HG02840 (cell line): ENCODE results near the gene FSTL4.

ENCODE experiments used
- ATAC-seq: cut with Tn5 transposase; IDR thresholded peaks from one replicate; pipeline ENCODE4 v1.9.1; 2021; ENCODE audit warnings: mild to moderate bottlenecking, moderate library complexity, moderate number of reproducible peaks; ENCODE audit not compliant: unreplicated experiment, low FRiP score

FSTL4 gene

DNA sequence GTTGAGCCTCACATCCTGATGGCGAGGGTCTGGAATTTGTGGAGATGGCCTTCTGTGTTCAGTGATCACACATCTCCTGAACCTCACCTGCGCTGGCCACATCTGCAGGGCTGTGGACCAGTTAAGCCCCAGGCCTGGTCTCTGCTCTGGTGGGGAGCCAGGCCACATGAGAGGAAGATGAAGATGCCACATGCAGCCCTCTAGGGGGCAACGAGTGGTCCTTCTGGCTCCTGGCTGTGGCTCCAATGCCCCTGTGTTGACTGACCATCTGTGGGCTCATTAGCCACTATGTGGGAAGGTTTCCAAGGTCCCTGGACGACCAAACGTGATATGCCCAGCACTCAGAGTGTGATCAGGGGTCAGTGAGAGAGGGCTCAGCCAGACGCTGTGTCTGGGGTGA is 357.5 kb downstream of the FSTL4 start:
- ATAC-seq, result no peak

- ATAC-seq, result no peak
Observed at GRCh38 chr5:133253671-133254070, 358.7 kb downstream of the FSTL4 start.

DNA sequence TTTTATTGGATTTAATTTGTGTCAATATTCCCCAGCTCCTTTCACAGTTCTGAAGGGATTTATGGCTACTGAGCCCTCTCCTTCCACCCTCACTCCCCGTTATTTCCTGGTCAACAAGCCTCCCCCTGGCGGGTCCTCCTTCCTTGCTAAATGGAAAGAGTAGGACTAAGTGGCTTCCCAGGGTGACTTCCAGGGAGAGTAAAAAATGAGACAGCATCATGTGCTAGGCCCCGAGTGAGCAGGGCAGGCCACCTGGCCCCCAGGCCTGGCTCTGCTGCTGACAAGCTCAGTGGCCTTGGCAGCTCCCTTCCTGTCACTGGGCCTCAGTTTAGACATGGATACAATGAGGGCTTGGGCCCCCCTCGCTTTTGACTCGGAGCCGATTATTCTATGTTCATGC is 359.3 kb downstream of the FSTL4 start:
- no peak for ATAC-seq

- no peak for ATAC-seq
Observed at GRCh38 chr5:133252133-133252480, 360.2 kb downstream of the FSTL4 start.

DNA sequence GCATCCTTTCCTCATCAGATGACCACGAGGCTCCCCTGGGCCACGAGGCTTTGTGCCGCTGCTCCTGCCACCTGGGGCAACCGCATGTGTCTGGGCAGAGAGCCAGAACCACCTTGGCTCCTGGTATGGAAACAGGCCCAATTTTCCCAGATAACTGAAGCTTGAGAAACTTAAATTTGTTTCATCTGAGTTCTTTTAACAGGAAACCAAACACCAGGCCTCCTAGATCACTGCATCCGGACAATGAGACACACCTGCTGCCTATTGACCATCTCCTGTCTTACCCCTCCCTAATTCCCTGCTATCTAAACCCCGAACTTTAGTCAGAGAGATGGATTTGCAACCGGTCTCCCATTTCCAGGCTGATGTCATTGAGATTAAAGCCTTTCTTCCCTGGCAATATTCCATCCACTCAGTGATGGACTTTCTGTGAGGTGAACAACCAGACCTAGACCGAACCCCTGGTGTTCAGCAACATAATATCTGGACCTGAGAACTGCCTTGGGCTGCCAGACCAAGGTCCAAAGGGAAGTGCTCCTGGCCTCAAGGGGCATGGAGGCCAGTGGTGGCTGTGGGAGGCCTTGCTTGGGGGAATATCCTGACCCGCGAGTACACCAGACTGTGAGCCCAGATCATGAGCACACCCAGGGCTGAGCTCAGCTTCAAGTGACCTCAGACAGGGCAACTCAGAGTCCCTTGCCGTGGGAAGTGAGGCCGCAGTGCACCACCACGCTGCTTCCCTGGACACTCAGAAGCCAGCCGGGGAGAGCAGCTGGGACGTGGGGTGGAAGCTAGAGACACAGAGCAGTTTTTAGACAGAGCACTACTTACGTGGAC is 360.8 kb downstream of the FSTL4 start:
- no peak for ATAC-seq

GRCh38 chr5:133250527-133250926 is 361.8 kb downstream of the FSTL4 start:
- no peak for ATAC-seq

DNA sequence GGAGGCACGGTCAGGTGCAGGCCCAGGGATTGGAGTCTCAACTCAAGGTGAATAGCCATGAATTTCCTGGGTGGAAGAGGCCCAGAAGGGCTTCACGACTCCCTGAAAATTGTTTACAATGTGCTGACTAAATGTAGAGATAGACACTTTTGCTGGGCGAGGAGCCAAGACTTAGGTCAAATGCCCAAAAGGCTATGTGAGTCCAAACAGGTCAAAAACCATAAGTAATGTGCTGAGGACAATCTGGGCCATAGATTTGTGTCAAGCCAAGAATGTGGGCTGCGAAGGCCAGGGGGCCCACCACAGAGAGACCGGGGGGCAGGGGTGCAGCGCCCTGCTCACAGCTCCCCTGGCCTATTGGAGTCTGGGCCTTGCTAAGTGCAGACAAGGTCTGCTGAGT is 362.7 kb downstream of the FSTL4 start:
- ATAC-seq, result no peak

DNA sequence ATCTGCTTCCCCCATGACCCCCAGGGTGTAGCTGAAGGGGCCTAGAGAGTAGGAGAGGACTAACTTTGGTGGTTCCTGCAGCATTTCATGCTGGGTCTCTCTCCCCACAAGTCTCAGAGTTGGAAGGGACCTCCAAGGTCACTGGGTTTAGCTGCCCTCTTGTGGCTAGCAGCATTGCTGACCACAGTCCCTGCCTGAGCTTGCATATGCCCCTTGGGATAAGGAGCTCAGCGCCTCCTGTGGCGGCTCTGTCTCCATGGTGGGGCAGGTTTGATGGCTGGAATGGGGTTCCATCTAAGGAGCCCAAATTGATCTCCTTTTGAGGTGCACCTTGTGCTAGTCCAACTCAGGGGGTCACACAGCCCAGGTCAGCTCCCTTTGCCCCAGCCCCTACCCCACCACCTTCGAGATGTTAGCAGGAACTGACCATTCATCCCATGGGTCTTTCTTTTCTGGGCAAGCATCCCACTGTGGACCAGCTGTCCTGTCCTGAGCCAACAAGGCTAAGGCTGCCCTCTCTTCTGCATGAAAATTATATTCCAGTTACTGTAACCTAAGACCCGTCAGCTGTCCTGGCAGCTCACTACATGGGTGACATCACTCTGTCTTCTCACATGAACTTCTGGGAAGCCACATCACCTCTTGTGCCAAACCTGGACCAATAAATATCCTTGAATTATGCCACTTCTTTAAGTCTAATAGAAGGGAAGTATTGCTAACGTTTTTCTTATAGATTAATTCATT is 364.3 kb downstream of the FSTL4 start:
- ATAC-seq, result no peak

DNA sequence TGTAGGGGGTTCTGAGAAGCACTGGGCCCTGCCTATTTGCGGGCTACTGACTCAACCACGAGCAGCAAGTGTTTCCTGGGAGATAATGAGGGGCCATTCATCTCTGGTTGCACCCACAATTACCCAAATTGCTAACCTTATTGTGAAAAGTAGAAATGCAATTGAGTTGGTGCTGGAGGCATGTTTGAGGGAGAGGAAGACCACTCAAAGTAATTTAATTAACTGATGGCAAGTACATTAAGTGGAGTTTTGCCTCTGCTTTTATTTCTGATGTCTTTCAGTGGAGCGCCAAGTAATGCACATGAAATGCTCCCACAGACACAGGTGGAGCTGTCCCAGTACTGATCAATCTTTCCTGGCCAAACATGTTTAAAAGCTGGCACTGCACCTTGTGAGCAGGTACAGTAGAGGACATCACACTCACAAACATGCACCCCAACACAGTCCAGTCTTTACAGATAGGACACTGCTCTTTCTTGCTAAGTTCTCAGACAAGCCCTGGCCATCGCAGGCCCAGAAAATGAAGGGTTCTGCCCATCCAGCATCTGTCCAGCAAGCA is 365.1 kb downstream of the FSTL4 start:
- ATAC-seq, result no peak

- ATAC-seq, result no peak
Observed at GRCh38 chr5:133246376-133247150, 365.8 kb downstream of the FSTL4 start.

- ATAC-seq, result no peak
Observed at GRCh38 chr5:133246053-133246370, 366.3 kb downstream of the FSTL4 start.

- ATAC-seq, result no peak
Observed at GRCh38 chr5:133245191-133246052, 366.9 kb downstream of the FSTL4 start.

DNA sequence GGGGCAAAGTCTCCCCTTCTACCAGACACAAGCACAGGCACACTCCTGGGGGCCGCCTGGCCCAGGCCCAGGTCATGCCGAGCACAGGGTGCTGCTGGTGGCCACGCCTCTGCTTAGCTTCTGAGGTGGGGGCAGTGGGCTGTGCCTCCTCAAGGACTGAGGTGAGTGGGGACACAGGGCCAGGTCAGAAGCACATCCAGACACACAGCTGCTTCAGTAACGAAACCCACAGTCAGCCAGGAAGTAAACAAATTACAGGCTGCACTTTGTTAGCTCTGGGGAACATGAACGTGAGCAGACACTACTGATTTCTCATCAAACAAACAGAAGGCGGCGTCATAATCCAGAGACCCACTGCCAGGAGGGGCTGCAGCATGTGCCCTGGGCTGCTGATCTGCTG is 368.1 kb downstream of the FSTL4 start:
- no peak for ATAC-seq

GRCh38 chr5:133243196-133243595 is 369.1 kb downstream of the FSTL4 start:
- ATAC-seq, result no peak

- no peak for ATAC-seq
Observed at GRCh38 chr5:133242221-133242835, 370.0 kb downstream of the FSTL4 start.

DNA sequence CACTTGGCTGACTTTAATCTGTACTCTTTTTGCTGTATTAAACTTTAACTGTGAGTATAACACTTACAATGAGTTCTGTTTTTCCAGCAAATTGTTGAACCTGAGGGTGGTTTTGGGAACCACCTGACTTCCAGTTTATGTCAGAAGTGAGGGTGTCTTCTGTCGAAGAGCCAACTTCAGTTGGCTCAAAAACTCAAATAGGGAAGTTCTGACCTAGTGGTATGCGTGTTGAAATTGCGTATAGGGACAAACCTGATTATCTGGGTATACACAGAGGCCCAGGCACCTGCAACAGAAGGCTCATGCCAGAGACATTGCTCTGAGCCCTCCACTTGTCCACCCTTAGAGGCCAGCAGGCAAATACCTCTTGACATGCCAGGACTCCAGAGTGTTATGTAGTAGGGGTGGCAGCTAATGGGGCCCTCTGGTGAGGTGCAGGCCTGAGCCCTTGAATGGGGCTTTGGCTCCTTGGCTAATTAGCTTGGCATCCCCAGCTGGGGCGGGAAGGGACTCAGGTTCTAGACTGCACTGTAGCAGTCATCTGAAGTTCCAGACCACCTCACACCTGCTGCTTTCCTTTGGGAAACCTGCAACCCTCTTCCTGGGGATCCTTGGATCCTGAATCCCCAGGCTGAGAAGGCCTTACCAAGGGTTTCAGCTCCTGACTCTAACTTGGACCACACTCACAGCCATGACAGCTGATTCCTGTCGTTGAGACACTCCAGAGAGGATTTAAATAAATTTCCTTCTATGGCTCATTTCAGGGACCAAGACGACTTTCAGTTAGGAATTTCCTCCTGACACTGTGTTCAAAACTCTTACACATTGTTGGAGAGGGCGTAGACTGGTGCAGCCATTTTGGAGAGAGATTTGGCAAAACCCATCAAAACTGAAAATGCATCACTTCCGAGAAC is 370.9 kb downstream of the FSTL4 start:
- no peak for ATAC-seq

- ATAC-seq, result no peak
Observed at GRCh38 chr5:133240425-133241091, 371.8 kb downstream of the FSTL4 start.
